Cardiac atrium fibroblast (primary cell): Measurements from ENCODE around the gene PPP4R2. TPM values are rescaled to one million over a fixed set of nuclear protein-coding genes. Genes with fewer than 3 reads are reported as not detected.

ENCODE experiments used
- total RNA-seq: library from RNA; depleted of rRNA; stranded (reverse); fragments of >200 nt; gene quantifications from 2 replicates; pipeline ENCODE4 v1.2.3, GENCODE V29; 2015

PPP4R2 gene, protein sequence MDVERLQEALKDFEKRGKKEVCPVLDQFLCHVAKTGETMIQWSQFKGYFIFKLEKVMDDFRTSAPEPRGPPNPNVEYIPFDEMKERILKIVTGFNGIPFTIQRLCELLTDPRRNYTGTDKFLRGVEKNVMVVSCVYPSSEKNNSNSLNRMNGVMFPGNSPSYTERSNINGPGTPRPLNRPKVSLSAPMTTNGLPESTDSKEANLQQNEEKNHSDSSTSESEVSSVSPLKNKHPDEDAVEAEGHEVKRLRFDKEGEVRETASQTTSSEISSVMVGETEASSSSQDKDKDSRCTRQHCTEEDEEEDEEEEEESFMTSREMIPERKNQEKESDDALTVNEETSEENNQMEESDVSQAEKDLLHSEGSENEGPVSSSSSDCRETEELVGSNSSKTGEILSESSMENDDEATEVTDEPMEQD
- total RNA-seq, result 37.9 and 43.3 TPM in 2 replicates

DNA sequence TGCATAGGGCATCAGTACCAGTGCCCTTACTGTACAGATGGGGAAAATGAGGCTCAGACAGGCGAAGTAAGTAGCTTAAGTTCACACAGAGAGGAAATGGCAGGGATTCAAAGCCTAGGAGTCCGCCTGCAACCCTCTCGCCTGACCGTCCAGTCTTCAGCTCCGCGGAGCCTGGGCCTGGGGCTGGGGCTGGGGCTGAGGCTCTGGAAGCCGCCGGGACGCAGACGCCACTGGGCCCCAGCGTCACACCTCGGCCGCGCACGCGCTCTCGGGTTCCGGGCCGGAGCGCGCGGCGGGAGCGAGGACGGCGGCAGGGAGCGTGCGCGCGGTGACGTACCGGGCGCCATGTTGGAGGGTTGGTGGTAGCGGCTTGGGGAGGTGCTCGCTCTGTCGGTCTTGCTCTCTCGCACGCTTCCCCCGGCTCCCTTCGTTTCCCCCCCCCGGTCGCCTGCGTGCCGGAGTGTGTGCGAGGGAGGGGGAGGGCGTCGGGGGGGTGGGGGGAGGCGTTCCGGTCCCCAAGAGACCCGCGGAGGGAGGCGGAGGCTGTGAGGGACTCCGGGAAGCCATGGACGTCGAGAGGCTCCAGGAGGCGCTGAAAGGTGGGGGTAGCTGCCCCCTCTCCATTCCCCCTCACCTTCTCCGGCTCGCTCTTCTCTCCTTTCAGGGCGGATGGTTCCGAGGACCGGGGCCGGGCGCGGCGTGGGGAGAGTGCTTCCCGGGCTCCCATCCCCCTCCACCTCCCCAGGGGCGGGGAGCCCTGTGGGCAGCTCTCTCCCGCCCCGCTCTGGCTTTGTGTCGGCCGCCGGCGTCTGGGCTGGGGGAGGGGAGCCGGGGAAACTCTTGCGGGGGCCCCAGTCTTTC, at the start of gene PPP4R2:
TSS of gene PPP4R2 (plus strand) at position 339 of the 861 bp plus-strand sequence. CDS start at position 566, 227 bp downstream.

DNA sequence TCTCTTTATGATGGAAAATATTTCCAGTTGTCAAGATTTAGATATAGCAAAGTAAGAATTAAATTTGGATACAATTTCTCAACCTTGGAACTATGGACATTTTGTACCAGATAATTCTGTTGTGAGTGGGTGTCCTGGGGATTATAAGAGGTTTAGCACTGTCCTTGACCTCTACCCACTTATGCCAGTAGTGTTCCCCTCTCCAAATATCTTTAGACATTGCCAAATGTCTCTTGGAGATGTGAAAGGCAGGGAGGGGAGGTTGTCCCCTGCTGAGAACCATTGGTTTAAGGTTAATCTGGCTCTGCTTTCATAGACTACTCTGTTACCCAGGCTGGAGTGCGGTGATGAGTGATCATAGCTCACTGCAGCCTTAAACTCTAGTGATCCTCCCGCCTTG, 64.8 kb downstream of the PPP4R2 start, which contains the start of gene EBLN2:
TSS of gene EBLN2 (plus strand) at position 244 of the 400 bp plus-strand sequence. CDS start 423 bp downstream, outside the sequence.

Other genes with a start within 250 kb of the PPP4R2 start
- gene SHQ1, start 148.4 kb upstream of the PPP4R2 start, total RNA-seq, result 17.3 and 23.8 TPM in 2 replicates
- 35.3 and 43.3 TPM in 2 replicates for gene GXYLT2, start 108.8 kb upstream of the PPP4R2 start, total RNA-seq
- gene EBLN2, start 64.8 kb downstream of the PPP4R2 start, total RNA-seq, result 0.36 and 2.1 TPM in 2 replicates